A549 treated with AZD2906 at 1 μM for 4 hours (cell line): Measurements from ENCODE around the gene PIWIL4. TPM values are rescaled to one million over a fixed set of nuclear protein-coding genes. Genes with fewer than 3 reads are reported as not detected.

Source experiments
- total RNA-seq: library from RNA; stranded (reverse); fragments of 200-300 nt; extraction: Qiagen RNA extraction; gene quantifications from 5 replicates; pipeline ENCODE4 v1.2.3, GENCODE V29; 2022

Gene PIWIL4
- total RNA-seq: 0.15 to 0.30 TPM (median 0.21 TPM) in 5 replicates

GRCh38 chr11:94567181-94567670 lies at the start of gene PIWIL4:
Gene PIWIL4, plus strand, starts transcription at chr11:94567368. Its CDS starts 151 bp downstream, at chr11:94567519.

DNA sequence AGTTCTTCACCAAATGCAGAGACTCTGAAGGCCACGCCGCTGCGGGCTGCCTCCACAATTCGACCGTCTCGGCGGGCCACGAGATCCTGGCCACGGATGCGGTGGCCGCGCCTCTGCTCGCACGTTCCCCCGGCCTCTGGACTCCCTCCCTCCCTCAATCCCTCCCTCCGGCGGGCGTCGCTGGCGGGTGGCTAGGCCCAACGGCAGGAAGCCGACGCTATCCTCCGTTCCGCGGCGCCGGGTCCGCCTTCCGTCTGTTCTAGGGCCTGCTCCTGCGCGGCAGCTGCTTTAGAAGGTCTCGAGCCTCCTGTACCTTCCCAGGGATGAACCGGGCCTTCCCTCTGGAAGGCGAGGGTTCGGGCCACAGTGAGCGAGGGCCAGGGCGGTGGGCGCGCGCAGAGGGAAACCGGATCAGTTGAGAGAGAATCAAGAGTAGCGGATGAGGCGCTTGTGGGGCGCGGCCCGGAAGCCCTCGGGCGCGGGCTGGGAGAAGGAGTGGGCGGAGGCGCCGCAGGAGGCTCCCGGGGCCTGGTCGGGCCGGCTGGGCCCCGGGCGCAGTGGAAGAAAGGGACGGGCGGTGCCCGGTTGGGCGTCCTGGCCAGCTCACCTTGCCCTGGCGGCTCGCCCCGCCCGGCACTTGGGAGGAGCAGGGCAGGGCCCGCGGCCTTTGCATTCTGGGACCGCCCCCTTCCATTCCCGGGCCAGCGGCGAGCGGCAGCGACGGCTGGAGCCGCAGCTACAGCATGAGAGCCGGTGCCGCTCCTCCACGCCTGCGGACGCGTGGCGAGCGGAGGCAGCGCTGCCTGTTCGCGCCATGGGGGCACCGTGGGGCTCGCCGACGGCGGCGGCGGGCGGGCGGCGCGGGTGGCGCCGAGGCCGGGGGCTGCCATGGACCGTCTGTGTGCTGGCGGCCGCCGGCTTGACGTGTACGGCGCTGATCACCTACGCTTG lies 23.2 kb upstream of the PIWIL4 start, which contains the start of gene FUT4:
FUT4 (plus strand) TSS at position 227 of the 951 bp plus-strand sequence; CDS start at position 440, 213 bp downstream.

Other genes with a start within 250 kb of the PIWIL4 start
- gene GPR83, start 165.9 kb upstream of the PIWIL4 start, total RNA-seq: 0.08 to 0.11 TPM (median 0.09 TPM) in 5 replicates
- gene MRE11, start 73.5 kb upstream of the PIWIL4 start, total RNA-seq: 10.6 to 19.9 TPM (median 13.9 TPM) in 5 replicates
- 4.8 to 7.8 TPM (median 6.5 TPM) in 5 replicates for gene ANKRD49, start 73.4 kb upstream of the PIWIL4 start, total RNA-seq
- gene C11orf97, start 54.9 kb upstream of the PIWIL4 start, total RNA-seq: not detected in 5 replicates
- gene FUT4, start 23.4 kb upstream of the PIWIL4 start, total RNA-seq: 2.5 to 3.1 TPM (median 2.9 TPM) in 5 replicates
- gene AMOTL1, start 201.0 kb downstream of the PIWIL4 start, total RNA-seq: 6.0 to 9.1 TPM (median 7.4 TPM) in 5 replicates